Neural progenitor cell (in vitro differentiated cells): ENCODE data around the gene CDK11A.

ENCODE experiments used
- CTCF ChIP-seq: fragments of 200-600 bp; sonication (generic); IDR thresholded peaks from 2 replicates; pipeline ENCODE4 v1.5.1; 2017; ENCODE audit warnings: antibody characterized with exemption, mild to moderate bottlenecking
- EZH2phosphoT487 ChIP-seq: fragments of 200-600 bp; sonication (generic); IDR thresholded peaks from 2 replicates; pipeline ENCODE4 v1.6.1; 2017; ENCODE audit warnings: antibody characterized with exemption

GRCh38 chr1:1677718-1678580 lies 46.2 kb downstream of the CDK11A start:
- TF ChIP-seq EZH2phosphoT487 (no peak), CTCF (no peak)
